ENCODE data around the gene ABLIM2.
"Not testable (repeated sequence)": the region's sequence is repeated elsewhere in the genome, so short reads cannot be mapped to it uniquely, and the experiment has no call there.

Gene ABLIM2

GRCh38 chr4:7924163-7924562 lies 234.4 kb downstream of the ABLIM2 start:
- DNase-seq = no peak

- no peak for DNase-seq
Measured at GRCh38 chr4:7922466-7922865, 236.1 kb downstream of the ABLIM2 start.

- DNase-seq = no peak
Measured at GRCh38 chr4:7918981-7919380, 239.6 kb downstream of the ABLIM2 start.

GRCh38 chr4:7918187-7918586 lies 240.4 kb downstream of the ABLIM2 start:
- not testable (repeated sequence) for DNase-seq

- DNase-seq = no peak
Measured at GRCh38 chr4:7917669-7918068, 240.9 kb downstream of the ABLIM2 start.

GRCh38 chr4:7915875-7916242 lies 242.8 kb downstream of the ABLIM2 start:
- DNase-seq = no peak
